Activated T-cell treated with anti-CD3 and anti-CD28 coated beads, Interleukin-2, amount 50 U/mL, for 48 hours (primary cell): Measurements from ENCODE around the gene ACP7.
"Not testable (repeated sequence)": the region's sequence is repeated elsewhere in the genome, so short reads cannot be mapped to it uniquely, and the experiment has no call there.

ENCODE experiments used
- DNase-seq, 2 experiments: peaks; one replicate each; pipeline ENCODE4 v3.0.0-alpha.2; 2020

The ACP7 gene

GRCh38 chr19:39133431-39134270, 49.5 kb downstream of the ACP7 start:
- no peak for DNase-seq

DNA sequence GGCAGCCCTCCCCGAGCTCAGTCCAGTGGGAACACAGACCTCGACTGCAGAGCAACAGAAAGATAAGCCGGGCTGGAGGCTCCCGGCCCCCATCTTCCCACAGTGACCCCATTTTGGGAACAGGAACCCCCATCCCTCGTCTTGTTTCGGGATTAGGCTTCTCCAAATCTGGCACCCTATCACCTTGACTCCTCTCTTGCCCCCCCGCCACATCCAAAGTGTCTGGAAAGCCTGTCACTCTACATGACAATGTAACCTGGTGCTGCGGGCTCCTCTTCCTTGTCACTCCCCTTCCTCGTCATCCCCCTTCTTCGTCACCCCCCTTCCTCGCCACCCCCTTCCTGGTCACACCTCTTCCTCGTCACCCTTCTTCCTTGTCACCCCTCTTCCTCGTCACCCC, 51.5 kb downstream of the ACP7 start:
- DNase-seq, result no peak

DNA sequence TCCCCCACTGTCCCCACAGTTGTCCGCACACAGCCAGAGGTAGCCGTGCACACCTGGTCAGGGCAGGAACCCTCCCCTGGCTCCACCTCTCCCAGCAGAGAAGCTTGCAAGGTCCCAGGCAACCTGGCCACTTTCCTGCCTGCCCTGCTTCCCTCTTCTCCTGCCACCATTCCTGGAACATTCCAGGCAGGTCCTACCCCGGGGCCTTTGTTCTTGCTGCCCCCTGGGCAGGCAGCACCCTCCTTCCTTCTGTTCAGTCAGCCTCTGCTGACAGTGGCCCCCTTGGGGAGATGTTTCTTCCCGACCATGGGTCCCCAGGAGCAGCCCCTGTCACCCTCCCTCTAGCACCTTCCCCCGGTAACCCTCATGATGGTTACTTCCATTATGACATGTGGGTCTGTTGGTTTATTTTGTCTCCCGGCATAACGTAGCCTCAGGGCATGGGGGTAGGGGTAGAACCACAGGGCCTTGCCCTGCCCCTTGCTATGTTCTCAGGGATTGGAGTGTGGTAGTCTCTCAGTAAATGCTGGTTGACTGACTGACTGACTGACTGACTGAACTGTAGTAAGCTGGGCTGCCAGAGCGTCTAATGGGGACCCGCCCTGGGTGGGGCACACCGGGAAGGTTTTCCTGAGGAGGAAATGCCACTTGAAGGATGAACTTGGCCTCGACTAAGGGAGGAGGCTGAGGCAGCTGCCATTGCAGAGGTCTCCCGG, 52.2 kb downstream of the ACP7 start:
- no peak for DNase-seq

- DNase-seq, result no peak
These were observed 53.0 kb downstream of the ACP7 start for GRCh38 chr19:39137131-39137530.

DNA sequence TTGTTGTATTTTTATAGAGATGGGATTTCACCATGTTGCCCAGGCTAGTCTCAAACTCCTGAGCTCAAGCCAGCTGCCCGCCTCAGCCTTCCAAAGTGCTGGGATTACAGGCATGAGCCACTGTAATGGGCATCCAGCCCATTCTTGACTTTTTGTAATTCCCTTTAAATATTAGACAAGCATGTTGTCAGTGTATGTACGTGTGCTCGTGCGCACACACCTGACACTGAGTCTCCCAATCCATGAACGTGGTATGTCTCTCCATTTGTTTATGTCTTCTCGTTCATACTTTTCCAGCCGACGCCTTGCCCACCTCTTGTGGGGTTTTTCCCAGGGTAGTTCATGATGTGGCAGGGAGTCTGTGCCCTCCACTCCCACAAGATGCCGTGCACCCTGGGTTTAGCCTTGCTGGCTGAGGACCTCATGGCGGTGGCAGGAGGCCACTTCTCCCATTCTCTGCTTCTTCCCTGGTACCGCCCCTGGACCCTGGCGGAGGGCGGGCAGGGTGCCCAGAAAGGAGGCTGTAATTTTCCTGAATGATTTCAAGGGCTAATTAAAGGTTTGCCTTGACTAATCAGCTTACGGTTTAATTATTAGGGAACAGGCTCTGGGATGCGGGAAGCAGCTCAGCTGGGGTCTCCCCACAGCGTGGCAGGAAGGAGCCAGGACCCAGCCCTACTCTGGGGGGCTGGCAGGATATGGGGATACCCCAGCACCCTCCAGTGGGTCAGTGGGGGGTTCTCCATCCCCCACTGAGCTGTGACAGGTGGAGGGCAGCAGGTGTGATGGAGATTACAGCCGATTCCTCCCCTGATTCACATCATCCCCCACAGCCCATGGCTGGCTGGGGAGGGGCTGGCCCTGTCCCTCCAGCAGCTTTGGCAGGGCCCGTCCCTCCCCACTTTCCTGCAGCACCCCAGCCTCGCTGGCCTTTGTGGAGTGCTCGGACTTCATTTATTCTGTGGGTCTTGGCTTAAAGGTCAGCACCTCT, 54.3 kb downstream of the ACP7 start:
- DNase-seq, result no peak

GRCh38 chr19:39139305-39139874, 55.2 kb downstream of the ACP7 start:
- no peak for DNase-seq

DNA sequence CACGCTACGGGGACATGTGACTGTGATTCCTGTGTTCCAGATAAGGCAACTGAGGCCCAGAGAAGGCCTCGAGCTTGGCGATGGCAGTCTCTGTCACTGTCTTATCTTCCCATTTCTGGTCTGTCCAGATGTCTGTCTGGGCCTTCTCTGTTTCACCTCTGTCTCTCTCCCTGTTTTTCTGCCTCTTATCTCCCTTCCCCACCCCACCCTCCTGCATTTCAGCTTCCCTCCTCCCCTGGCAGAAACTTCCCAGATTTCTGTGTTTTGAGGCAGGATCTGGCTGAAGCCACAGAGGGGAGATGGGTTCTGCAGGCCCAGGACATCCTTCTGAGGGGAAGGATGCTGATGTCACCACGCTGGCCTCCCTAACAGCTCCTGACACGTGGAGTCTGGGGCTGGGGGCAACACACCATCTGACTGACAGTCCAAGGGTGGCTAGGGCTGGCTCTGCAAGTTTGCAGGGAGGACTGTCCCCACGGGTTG, 55.8 kb downstream of the ACP7 start:
- DNase-seq, result no peak

GRCh38 chr19:39140594-39140993, 56.4 kb downstream of the ACP7 start:
- DNase-seq, result no peak

DNA sequence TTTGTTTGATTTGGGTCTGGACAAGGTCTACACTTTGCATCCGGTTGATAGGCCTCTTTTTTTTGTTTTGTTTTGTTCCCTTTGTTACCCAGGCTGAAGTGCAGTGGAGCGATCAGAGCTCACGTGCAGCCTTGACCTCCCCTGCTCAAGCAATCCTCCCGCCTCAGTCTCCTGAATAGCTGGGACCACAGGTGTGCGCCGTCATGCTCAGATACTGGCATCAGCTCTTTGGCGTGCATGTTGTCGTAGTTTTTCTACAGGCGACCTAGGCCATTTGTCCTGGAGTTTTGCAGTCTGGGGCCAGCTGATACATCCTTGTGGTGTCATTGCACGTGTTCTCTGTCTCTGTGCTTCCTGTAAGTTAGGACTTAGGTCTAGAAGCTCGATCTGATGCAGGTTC, 57.8 kb downstream of the ACP7 start:
- no peak for DNase-seq

DNA sequence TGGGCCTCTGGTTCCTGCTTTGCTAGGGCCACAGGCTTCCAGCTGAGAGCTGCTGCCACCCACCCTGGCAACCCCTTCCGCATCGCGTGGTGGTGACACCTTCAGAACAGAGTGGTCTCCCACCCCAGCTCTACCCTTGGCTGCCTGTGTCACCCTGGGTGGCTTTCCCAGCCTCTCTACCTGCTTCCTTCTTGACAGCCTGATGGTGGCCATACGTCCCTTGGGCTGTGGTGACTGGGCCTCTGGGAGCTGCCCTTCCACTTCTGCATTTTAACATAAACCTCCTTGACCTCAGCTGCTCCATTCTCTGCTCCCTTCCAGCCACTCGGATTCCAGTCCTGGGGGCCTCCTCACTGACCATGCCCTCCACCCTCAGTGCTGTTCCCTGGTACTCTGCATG, 58.5 kb downstream of the ACP7 start:
- no peak for DNase-seq

- not testable (repeated sequence) for DNase-seq
These were observed 59.7 kb downstream of the ACP7 start for GRCh38 chr19:39143757-39144289.

DNA sequence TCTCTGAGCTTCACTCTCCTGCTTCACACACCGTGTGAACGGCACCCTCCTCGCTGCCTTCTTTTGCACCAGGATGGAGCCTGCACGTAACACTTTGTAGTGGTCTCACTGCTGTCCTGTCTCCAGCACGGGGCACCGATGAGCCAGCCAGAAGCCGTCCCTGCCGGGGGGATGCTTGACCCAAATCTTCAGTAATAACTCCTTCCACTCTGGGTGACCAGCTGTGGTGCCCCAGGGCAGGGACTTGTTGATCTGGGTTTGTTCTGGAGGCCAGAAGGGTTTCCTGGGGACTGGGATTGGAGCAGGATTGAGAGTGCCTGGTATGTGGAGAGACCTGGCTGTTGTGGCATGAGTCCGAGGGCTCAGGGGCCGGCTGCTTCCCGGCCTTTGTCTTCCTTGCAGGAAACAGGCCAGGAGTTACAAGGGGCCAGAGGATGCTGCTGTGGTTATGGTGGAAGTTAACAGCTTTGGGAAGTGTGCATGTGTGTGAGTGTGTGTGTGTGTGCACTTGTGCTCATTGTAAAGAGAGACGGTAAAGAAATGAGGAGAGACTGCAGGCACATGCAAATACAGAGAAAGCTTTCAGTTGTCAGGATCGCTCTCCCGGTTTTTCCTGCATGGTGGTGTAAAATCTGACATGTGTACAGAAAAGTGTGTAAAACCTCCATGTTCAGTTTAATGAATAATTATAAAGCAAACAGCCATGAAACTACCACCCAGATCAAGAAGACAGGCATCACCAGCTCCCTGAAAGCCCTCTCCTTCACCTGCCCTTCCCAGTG, 60.3 kb downstream of the ACP7 start:
- DNase-seq, result no peak

DNA sequence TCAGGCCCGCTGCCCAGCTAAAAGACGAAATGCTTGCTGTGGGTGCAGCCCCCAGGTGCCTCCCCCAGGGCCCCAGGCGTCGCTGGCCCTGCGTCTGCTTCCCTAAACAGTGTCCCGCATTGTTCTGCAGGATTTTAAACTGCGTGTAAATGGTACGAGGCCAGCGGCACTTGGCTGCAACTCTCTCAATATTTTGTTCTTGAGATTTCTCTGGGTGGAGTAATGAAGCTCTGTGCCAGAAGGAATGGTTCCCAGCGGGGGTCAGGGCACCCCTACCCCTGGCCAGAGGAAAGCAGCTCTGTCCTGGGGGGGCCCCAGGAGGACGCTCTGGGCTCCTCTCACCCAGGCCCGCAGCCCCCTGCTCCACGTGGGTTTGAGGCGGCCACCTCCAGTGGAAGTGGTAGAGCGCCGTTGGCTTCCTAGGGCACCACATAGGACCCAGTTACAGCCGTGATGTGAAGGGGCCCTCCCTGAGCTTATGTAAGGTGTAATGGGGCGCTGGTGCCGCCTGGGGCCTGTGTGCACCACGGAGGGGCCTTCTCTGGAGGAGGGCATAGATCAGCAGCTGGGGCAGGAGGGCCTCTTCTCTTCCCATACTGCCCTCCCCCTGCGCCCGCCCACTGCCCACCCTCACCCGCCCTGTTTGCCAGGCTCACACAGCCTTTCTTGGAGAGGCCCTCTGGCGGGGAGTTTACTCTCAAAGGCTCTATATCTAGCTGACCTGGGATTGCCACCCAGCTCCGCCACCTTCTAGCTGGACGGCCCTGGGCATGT, 61.2 kb downstream of the ACP7 start:
- DNase-seq, result no peak

DNA sequence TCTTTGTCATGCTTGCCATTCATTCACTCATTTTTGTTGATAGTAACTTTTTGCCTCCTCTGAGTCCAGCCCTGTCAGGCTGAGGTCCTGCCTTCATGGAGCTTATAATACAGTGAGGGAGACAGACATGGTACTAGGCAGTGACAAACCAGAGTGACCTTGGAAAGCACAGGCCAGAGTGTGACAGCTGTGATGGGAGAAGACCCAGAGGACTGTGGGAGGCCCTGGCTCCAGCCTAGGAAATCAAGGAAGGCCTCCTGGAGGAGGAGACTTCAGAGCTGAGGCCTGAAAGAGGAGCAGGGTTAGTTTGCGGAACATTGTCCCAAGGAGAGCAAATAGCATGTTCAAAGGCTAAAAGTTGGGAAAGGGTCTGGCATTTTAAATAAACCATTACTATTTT, 61.9 kb downstream of the ACP7 start:
- DNase-seq, result no peak

- DNase-seq, result no peak
These were observed 62.7 kb downstream of the ACP7 start for GRCh38 chr19:39146686-39147450.

DNA sequence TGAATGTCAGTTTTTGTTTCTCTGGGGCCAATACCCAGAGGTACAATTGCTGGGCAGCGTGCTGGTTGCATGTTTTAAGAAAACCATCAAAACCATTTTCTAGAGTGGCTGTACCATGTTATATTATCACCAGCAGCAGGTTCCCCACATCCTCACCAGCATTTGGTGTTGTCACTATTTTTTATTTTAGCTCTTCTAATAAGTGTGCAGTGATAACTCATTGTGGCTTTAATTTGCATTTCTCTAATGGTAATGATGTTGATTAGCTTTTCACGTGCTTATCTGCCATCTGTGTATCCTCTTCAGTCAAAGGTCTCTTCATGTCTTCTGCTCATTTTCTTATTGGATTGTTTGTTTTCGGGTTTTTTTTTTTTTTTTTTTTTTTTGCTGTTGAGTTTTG, 63.3 kb downstream of the ACP7 start:
- DNase-seq, result no peak

DNA sequence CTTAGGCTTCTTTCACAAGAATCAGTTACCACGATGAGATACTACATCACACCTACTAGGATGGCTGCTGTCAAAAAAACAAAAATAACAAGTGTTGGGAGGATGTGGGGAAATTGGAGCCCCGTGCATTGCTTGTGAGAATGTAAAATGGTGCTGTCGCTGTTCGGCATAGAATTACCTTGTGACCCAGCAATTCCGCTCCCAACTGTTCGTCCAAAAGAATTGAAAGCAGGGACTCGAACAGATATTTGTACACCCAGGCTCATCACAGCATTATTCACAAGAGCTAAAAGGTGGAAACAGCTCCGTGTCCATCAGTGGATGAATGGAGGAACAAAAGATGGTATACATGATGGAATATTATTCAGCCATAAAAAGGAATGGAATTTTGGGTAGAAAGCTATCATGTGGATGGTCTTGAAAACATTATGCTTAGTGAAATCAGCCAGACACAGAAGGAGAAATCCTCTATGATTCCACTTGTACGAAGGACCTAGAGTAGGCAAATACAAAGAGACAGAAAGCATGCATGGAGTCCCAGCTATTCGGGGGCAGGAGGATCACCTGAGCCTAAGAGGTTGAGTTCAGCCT, 64.9 kb downstream of the ACP7 start:
- no peak for DNase-seq

GRCh38 chr19:39150235-39150634, 66.1 kb downstream of the ACP7 start:
- DNase-seq, result no peak

DNA sequence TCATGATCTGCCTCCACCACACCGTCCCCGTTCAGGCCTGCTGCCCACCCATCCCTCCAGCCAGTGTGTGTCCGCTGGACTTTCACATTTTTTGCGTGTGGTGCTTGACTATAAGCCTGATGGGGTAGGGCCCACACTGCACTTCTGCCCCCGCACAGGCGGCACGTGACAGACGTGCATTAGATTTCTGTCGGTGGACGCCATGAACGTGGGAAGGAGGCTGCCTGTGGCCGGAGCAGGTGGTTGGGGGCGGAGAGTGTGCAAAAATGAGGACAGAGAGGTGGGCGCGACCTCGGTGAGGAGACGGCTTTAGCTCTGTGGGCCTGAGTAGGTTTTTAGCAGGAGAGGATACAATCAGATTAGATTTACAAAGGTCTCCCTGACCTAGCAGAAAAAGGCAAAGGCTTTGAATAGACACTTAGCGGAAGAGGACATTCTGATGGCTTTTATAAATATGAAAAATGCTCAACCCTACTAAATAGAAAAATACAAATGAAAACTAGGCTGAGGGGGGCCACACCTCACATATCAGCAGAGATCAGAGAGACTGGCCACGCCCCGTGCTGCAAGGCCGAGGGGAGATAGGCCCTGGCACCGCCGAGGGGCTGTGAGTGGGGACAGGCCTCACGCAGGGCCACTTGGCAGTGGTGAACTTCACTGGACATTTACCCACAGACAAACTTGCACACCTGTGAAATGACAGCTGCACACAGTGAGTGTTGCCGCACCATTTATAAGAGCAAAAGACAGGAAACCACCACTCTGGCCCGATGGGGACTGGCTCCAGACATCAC, 66.8 kb downstream of the ACP7 start:
- DNase-seq, result no peak
